ENCODE measurements around the gene BAZ1A. TPM values are rescaled to one million over a fixed set of nuclear protein-coding genes. Genes with fewer than 3 reads are reported as not detected.
"Not testable (repeated sequence)": the region's sequence is repeated elsewhere in the genome, so short reads cannot be mapped to it uniquely, and the experiment has no call there.

The BAZ1A gene
- total RNA-seq, 6 donors from 2014 or later: 27.6 to 44.3 (median 36.6) TPM

GRCh38 chr14:34806257-34806656 lies 68.9 kb downstream of the BAZ1A start:
- Histone ChIP-seq H3K9me3 (no peaks in the 10 kb centered on the region), H3K4me3 (no peak overlapping the region), H3K36me3 (peaks cover 0 to 52% (median 21%) of the 10 kb centered on the region in 4 donors), H3K4me1 (no peaks in the 10 kb centered on the region), H3K27me3 (no peaks in the 10 kb centered on the region), H3K27ac (no peak overlapping the region)
- 90 to 92% methylated on average over 3 of the region's 3 CpGs for WGBS, 2 donors
- no peak for TF ChIP-seq EP300 (IDR thresholded peaks at IDR 0.05)
- TF ChIP-seq CTCF (IDR thresholded peaks at IDR 0.05): no peak
- TF ChIP-seq POLR2A (IDR thresholded peaks at IDR 0.05): no peak
- TF ChIP-seq POLR2AphosphoS5 (IDR thresholded peaks at IDR 0.05): no peak
- DNase-seq (no peak), ATAC-seq (ENCODE audit: low FRiP score in 2 of 2) (no peak)

- H3K36me3 ChIP-seq: peaks cover 8 to 60% (median 28%) of the 10 kb centered on the region in 4 donors
- H3K4me3 ChIP-seq: no peak overlapping the region
- no peaks in the 10 kb centered on the region for H3K9me3 ChIP-seq
- DNase-seq: no peak
- WGBS, 2 donors: 96 to 98% methylated on average over 3 of the region's 3 CpGs
- H3K27me3 ChIP-seq: no peaks in the 10 kb centered on the region
- H3K4me1 ChIP-seq: no peaks in the 10 kb centered on the region
- no peak overlapping the region for H3K27ac ChIP-seq
- no peak for ATAC-seq (ENCODE audit: low FRiP score in 2 of 2)
- no peak for TF ChIP-seq CTCF (IDR thresholded peaks at IDR 0.05)
- TF ChIP-seq EP300 (IDR thresholded peaks at IDR 0.05): no peak
- no peak for TF ChIP-seq POLR2A (IDR thresholded peaks at IDR 0.05)
- TF ChIP-seq POLR2AphosphoS5 (IDR thresholded peaks at IDR 0.05): no peak
Measured at GRCh38 chr14:34804933-34805332, 70.2 kb downstream of the BAZ1A start.

GRCh38 chr14:34798861-34799260 lies 76.3 kb downstream of the BAZ1A start:
- 98 to 100% methylated on average over 2 of the region's 2 CpGs for WGBS, 2 donors
- not testable (repeated sequence) for H3K4me3 ChIP-seq; H3K4me1 ChIP-seq; H3K9me3 ChIP-seq; H3K27me3 ChIP-seq; H3K27ac ChIP-seq; DNase-seq; ATAC-seq (ENCODE audit: low FRiP score in 2 of 2)
- H3K36me3 ChIP-seq: peaks cover 9 to 86% (median 32%) of the 10 kb centered on the region in 4 donors

- Histone ChIP-seq H3K9me3 (no peaks in the 10 kb centered on the region), H3K4me1 (no peaks in the 10 kb centered on the region), H3K27ac (no peak overlapping the region), H3K27me3 (no peaks in the 10 kb centered on the region), H3K36me3 (peaks cover 9 to 91% (median 35%) of the 10 kb centered on the region in 4 donors), H3K4me3 (no peak overlapping the region)
- 93 to 97% methylated on average over 23 to 24 of the region's 24 CpGs for WGBS, 2 donors
- ATAC-seq (ENCODE audit: low FRiP score in 2 of 2): no peak
- TF ChIP-seq POLR2A (IDR thresholded peaks at IDR 0.05): no peak
- TF ChIP-seq POLR2AphosphoS5 (IDR thresholded peaks at IDR 0.05): no peak
- TF ChIP-seq CTCF (IDR thresholded peaks at IDR 0.05): no peak
- TF ChIP-seq EP300 (IDR thresholded peaks at IDR 0.05): no peak
- DNase-seq: peak in 1 of 2 donors; percentile 66
Measured at GRCh38 chr14:34797747-34798583, 77.2 kb downstream of the BAZ1A start.

- Histone ChIP-seq H3K4me3 (no peak overlapping the region), H3K27me3 (no peaks in the 10 kb centered on the region), H3K4me1 (no peaks in the 10 kb centered on the region), H3K36me3 (peaks cover 9 to 89% (median 31%) of the 10 kb centered on the region in 4 donors), H3K27ac (no peak overlapping the region), H3K9me3 (no peaks in the 10 kb centered on the region)
- DNase-seq: no peak
- no peak for TF ChIP-seq CTCF (IDR thresholded peaks at IDR 0.05)
- TF ChIP-seq EP300 (IDR thresholded peaks at IDR 0.05): no peak
- TF ChIP-seq POLR2A (IDR thresholded peaks at IDR 0.05): no peak
- TF ChIP-seq POLR2AphosphoS5 (IDR thresholded peaks at IDR 0.05): no peak
- 81 to 89% methylated on average over 1 of the region's 1 CpG for WGBS, 2 donors
- no peak for ATAC-seq (ENCODE audit: low FRiP score in 2 of 2)
Measured at GRCh38 chr14:34796902-34797301, 78.3 kb downstream of the BAZ1A start.

Data from upper lobe of left lung (tissue), 6 donors.